Type B pancreatic cell (in vitro differentiated cells): ENCODE data around the gene TOGARAM2. TPM values are rescaled to one million over a fixed set of nuclear protein-coding genes. Genes with fewer than 3 reads are reported as not detected.

Experiments
- DNase-seq: peaks from one replicate; pipeline ENCODE4 v3.0.0; 2021; ENCODE audit warnings: mixed read lengths; ENCODE audit not compliant: unreplicated experiment; ENCODE audit errors: extremely low spot score
- H3K27ac Mint-ChIP-seq: 2 replicates; pipeline ENCODE4 v1.8.0; 2021; ENCODE audit warnings: mild to moderate bottlenecking, mixed read lengths
- H3K27me3 Mint-ChIP-seq: 2 replicates; pipeline ENCODE4 v1.8.0; 2021; ENCODE audit warnings: mixed read lengths
- H3K36me3 Mint-ChIP-seq: 2 replicates; pipeline ENCODE4 v1.8.0; 2021; ENCODE audit warnings: mixed read lengths
- H3K4me1 Mint-ChIP-seq: one replicate; pipeline ENCODE4 v1.8.0; 2021; ENCODE audit warnings: mixed read lengths; ENCODE audit not compliant: unreplicated experiment
- H3K4me3 Mint-ChIP-seq: 2 replicates; pipeline ENCODE4 v1.8.0; 2021; ENCODE audit warnings: mild to moderate bottlenecking, mixed read lengths
- H3K9me3 Mint-ChIP-seq: 2 replicates; pipeline ENCODE4 v1.8.0; 2021; ENCODE audit warnings: mixed read lengths
- CTCF ChIP-seq: fragments of 200-600 bp; sonication (generic); conservative IDR thresholded peaks from 2 replicates; pipeline ENCODE4 v1.5.0; 2021; ENCODE audit warnings: antibody characterized with exemption, mild to moderate bottlenecking
- total RNA-seq: library from RNA; stranded (reverse); gene quantifications from 2 replicates; pipeline ENCODE4 v1.2.1, GENCODE V29; 2021; ENCODE audit warnings: low replicate concordance

The TOGARAM2 gene
- total RNA-seq, 1 donor from 2014 or later: 1.6 TPM

GRCh38 chr2:29065068-29065811, 84.1 kb downstream of the TOGARAM2 start:
- H3K4me3 Mint-ChIP-seq: no peak overlapping the region
- H3K4me1 Mint-ChIP-seq: peaks cover 35% of the 10 kb centered on the region
- no peak for TF ChIP-seq CTCF

GRCh38 chr2:29066271-29066860, 85.3 kb downstream of the TOGARAM2 start:
- no peak overlapping the region for H3K4me3 Mint-ChIP-seq
- H3K9me3 Mint-ChIP-seq: no peaks in the 10 kb centered on the region
- H3K4me1 Mint-ChIP-seq: peaks cover 29% of the 10 kb centered on the region
- H3K27me3 Mint-ChIP-seq: no peaks in the 10 kb centered on the region
- TF ChIP-seq CTCF: no peak
- no peaks in the 10 kb centered on the region for H3K36me3 Mint-ChIP-seq
- DNase-seq: no peak
- no peak overlapping the region for H3K27ac Mint-ChIP-seq

More at GRCh38 chr2:29065068-29065811, 84.1 kb downstream of the TOGARAM2 start:
- H3K9me3 Mint-ChIP-seq: no peaks in the 10 kb centered on the region
- DNase-seq: peak; percentile 61
- H3K27me3 Mint-ChIP-seq: no peaks in the 10 kb centered on the region
- no peak overlapping the region for H3K27ac Mint-ChIP-seq
- no peaks in the 10 kb centered on the region for H3K36me3 Mint-ChIP-seq

- Mint-ChIP-seq H3K9me3 (no peaks in the 10 kb centered on the region), H3K36me3 (no peaks in the 10 kb centered on the region), H3K27ac (no peak overlapping the region), H3K27me3 (no peaks in the 10 kb centered on the region), H3K4me3 (no peak overlapping the region), H3K4me1 (peaks cover 27% of the 10 kb centered on the region)
- TF ChIP-seq CTCF: no peak
- DNase-seq: no peak
Measured at GRCh38 chr2:29066997-29067605, 86.0 kb downstream of the TOGARAM2 start.

GRCh38 chr2:29068513-29068912, 87.4 kb downstream of the TOGARAM2 start:
- TF ChIP-seq CTCF: no peak
- H3K4me1 Mint-ChIP-seq: peaks cover 26% of the 10 kb centered on the region
- no peaks in the 10 kb centered on the region for H3K36me3 Mint-ChIP-seq
- H3K27me3 Mint-ChIP-seq: no peaks in the 10 kb centered on the region
- no peaks in the 10 kb centered on the region for H3K9me3 Mint-ChIP-seq
- no peak overlapping the region for H3K4me3 Mint-ChIP-seq
- DNase-seq: no peak
- H3K27ac Mint-ChIP-seq: no peak overlapping the region

GRCh38 chr2:29070526-29070925, 89.4 kb downstream of the TOGARAM2 start:
- TF ChIP-seq CTCF: no peak
- H3K27me3 Mint-ChIP-seq: peaks cover 2% of the 10 kb centered on the region
- no peak overlapping the region for H3K4me3 Mint-ChIP-seq
- no peak overlapping the region for H3K27ac Mint-ChIP-seq
- H3K9me3 Mint-ChIP-seq: no peaks in the 10 kb centered on the region
- DNase-seq: no peak
- peaks cover 15% of the 10 kb centered on the region for H3K4me1 Mint-ChIP-seq
- no peaks in the 10 kb centered on the region for H3K36me3 Mint-ChIP-seq
